Astrocyte of the cerebellum (primary cell): Measurements from ENCODE around the gene ENOX1.

Experiments
- DNase-seq: peaks from one replicate; pipeline ENCODE4 v3.0.0-alpha.2; 2011; ENCODE audit warnings: low read depth
- H3K4me3 ChIP-seq: 2 replicates; pipeline ENCODE4 v1.5.1; 2011; ENCODE audit warnings: mild to moderate bottlenecking, low read depth, low read length, moderate library complexity
- CTCF ChIP-seq: IDR thresholded peaks from 2 replicates; pipeline ENCODE4 v1.5.1; 2012; ENCODE audit warnings: low read length, low read depth, moderate library complexity, mild to moderate bottlenecking; ENCODE audit errors: missing control alignments
- in situ Hi-C: cut with HindIII; loops from 2 replicates; pipeline ENCODE4 v1.10.0; 2017; ENCODE audit warnings: low sequenced_read_pairs

ENOX1 gene

GRCh38 chr13:43815204-43815603 lies 28.4 kb upstream of the ENOX1 start:
- peak; percentile 72 for DNase-seq
- H3K4me3 ChIP-seq: no peak overlapping the region
- in situ Hi-C loops: no loop called here
- TF ChIP-seq CTCF: no peak

- TF ChIP-seq CTCF: no peak
- in situ Hi-C loops: loop anchor here (10.0 kb wide), 1 partner anchor 724 kb away; no protein-coding TSS in a partner anchor
- no peak for DNase-seq
- no peak overlapping the region for H3K4me3 ChIP-seq
Observed at GRCh38 chr13:43808676-43809075, 21.9 kb upstream of the ENOX1 start.

GRCh38 chr13:43805681-43806128 lies 18.9 kb upstream of the ENOX1 start:
- in situ Hi-C loops: loop anchor here (10.0 kb wide), 1 partner anchor 721 kb away; no protein-coding TSS in a partner anchor
- TF ChIP-seq CTCF: no peak
- no peak for DNase-seq
- no peak overlapping the region for H3K4me3 ChIP-seq

GRCh38 chr13:43805071-43805468 lies 18.3 kb upstream of the ENOX1 start:
- no peak for TF ChIP-seq CTCF
- in situ Hi-C loops: loop anchor here (10.0 kb wide), 1 partner anchor 720 kb away; no protein-coding TSS in a partner anchor
- peak overlapping the region; percentile 15 for H3K4me3 ChIP-seq
- peak; percentile 76 for DNase-seq

- peak; percentile 9 for TF ChIP-seq CTCF
- in situ Hi-C loops: loop anchor here (10.0 kb wide), 1 partner anchor 720 kb away; no protein-coding TSS in a partner anchor
- DNase-seq: peak; percentile 69
- peak overlapping the region; percentile 15 for H3K4me3 ChIP-seq
Observed at GRCh38 chr13:43804461-43805070, 17.8 kb upstream of the ENOX1 start.

GRCh38 chr13:43802511-43802910 lies 15.7 kb upstream of the ENOX1 start:
- in situ Hi-C loops: loop anchor here (10.0 kb wide), 1 partner anchor 718 kb away; no protein-coding TSS in a partner anchor
- TF ChIP-seq CTCF: no peak
- H3K4me3 ChIP-seq: no peak overlapping the region
- DNase-seq: no peak
